IMR-90 (cell line): ENCODE results near the gene LDLRAD1. TPM values are rescaled to one million over a fixed set of nuclear protein-coding genes. Genes with fewer than 3 reads are reported as not detected.

Experiments used
- ATAC-seq: fragments of 200-7000 bp; cut with Tn5 transposase; 2 replicates; pipeline ENCODE4 v1.9.1; 2020; ENCODE audit warnings: low read depth, mild to moderate bottlenecking, moderate library complexity
- BruUV-seq: library from RNA; stranded (reverse); fragments of 400-500 nt; replicated peaks from 2 replicates; lab custom pipeline; 2021; lab: Mats Ljungman, UMichigan
- CTCF ChIA-PET: fragments of 300-600 bp; formaldehyde crosslinking; extraction: SDS; loops from one replicate; lab custom pipeline; 2021; ENCODE audit warnings: antibody characterized with exemption; lab: Yijun Ruan, JAX
- POLR2A ChIA-PET: fragments of 300-600 bp; sonication (Branson Sonifier 250); formaldehyde crosslinking; loops from one replicate; lab custom pipeline; 2022; ENCODE audit warnings: antibody characterized with exemption; ENCODE audit not compliant: unreplicated experiment; lab: Charles Lee
- DNase-seq: peaks from one replicate; pipeline ENCODE4 v3.0.0; 2013
- H2AFZ ChIP-seq: replicated peaks from 2 replicates; pipeline ENCODE3; 2013; ENCODE audit warnings: low read length, mild to moderate bottlenecking; ENCODE audit not compliant: poor library complexity
- H2AK5ac ChIP-seq: 2 replicates; pipeline ENCODE4 v1.6.1; 2013; ENCODE audit warnings: low read depth, low read length, inconsistent platforms
- H2AK9ac ChIP-seq: replicated peaks from 2 replicates; pipeline ENCODE3; 2013; ENCODE audit warnings: mild to moderate bottlenecking, low read depth, low read length, moderate library complexity; ENCODE audit not compliant: poor library complexity
- H2BK120ac ChIP-seq: 2 replicates; pipeline ENCODE4 v1.6.1; 2013; ENCODE audit warnings: low read depth, low read length, inconsistent platforms
- H2BK15ac ChIP-seq: 3 replicates; pipeline ENCODE4 v1.6.1; 2013; ENCODE audit warnings: low read depth, low read length, inconsistent platforms
- H2BK20ac ChIP-seq: 2 replicates; pipeline ENCODE4 v1.6.1; 2013; ENCODE audit warnings: low read depth, mild to moderate bottlenecking, inconsistent platforms, low read length, moderate library complexity
- H2BK5ac ChIP-seq: 2 replicates; pipeline ENCODE4 v1.6.1; 2013; ENCODE audit warnings: mild to moderate bottlenecking, low read depth, low read length, inconsistent platforms; ENCODE audit not compliant: poor library complexity, severe bottlenecking
- H3K14ac ChIP-seq: replicated peaks from 2 replicates; pipeline ENCODE4 v1.6.1; 2013; ENCODE audit warnings: low read depth, low read length, inconsistent platforms
- H3K18ac ChIP-seq: 2 replicates; pipeline ENCODE4 v1.6.1; 2013; ENCODE audit warnings: low read depth, low read length, control low read depth
- H3K23ac ChIP-seq: 2 replicates; pipeline ENCODE4 v1.6.1; 2013; ENCODE audit warnings: low read depth, low read length, inconsistent platforms
- H3K27ac ChIP-seq: 2 replicates; pipeline ENCODE4 v1.5.1; 2013; ENCODE audit warnings: mild to moderate bottlenecking, control low read depth, low read length; ENCODE audit not compliant: insufficient read depth
- H3K27me3 ChIP-seq: 2 replicates; pipeline ENCODE4 v1.6.1; 2013; ENCODE audit warnings: low read length; ENCODE audit not compliant: control insufficient read depth, insufficient read depth
- H3K36me3 ChIP-seq: 2 replicates; pipeline ENCODE4 v1.6.1; 2013; ENCODE audit warnings: low read length, mixed read lengths; ENCODE audit not compliant: control insufficient read depth, insufficient read depth
- H3K4ac ChIP-seq: 2 replicates; pipeline ENCODE4 v1.6.1; 2013; ENCODE audit warnings: low read depth, low read length, inconsistent platforms
- H3K4me1 ChIP-seq: 2 replicates; pipeline ENCODE4 v1.6.1; 2013; ENCODE audit warnings: low read length, mixed read lengths; ENCODE audit not compliant: control insufficient read depth, insufficient read depth
- H3K4me2 ChIP-seq: 2 replicates; pipeline ENCODE4 v1.6.1; 2013; ENCODE audit warnings: low read depth, mild to moderate bottlenecking, control low read depth, low read length, moderate library complexity
- H3K4me3 ChIP-seq: 2 replicates; pipeline ENCODE4 v1.5.1; 2013; ENCODE audit warnings: low read depth, mild to moderate bottlenecking, control low read depth, low read length, moderate library complexity; ENCODE audit not compliant: insufficient read depth
- H3K56ac ChIP-seq: 2 replicates; pipeline ENCODE4 v1.6.1; 2013; ENCODE audit warnings: low read length, inconsistent platforms; ENCODE audit not compliant: insufficient read depth; ENCODE audit errors: extremely low read depth
- H3K79me1 ChIP-seq, 2 experiments: 2 replicates each; pipeline ENCODE4 v1.6.1; 2013; ENCODE audit warnings: low read length in 2 of 2, inconsistent platforms in 1 of 2, low read depth in 1 of 2
- H3K9ac ChIP-seq: 2 replicates; pipeline ENCODE4 v1.6.1; 2013; ENCODE audit warnings: low read depth, low read length, control low read depth
- H3K9me1 ChIP-seq: 2 replicates; pipeline ENCODE4 v1.6.1; 2013; ENCODE audit warnings: low read length, inconsistent platforms; ENCODE audit not compliant: insufficient read depth
- H3K9me3 ChIP-seq: 2 replicates; pipeline ENCODE4 v1.6.1; 2013; ENCODE audit warnings: low read length; ENCODE audit not compliant: control insufficient read depth, insufficient read depth
- H4K20me1 ChIP-seq: 2 replicates; pipeline ENCODE4 v1.6.1; 2013; ENCODE audit warnings: low read length, inconsistent platforms; ENCODE audit not compliant: insufficient read depth
- H4K5ac ChIP-seq: 2 replicates; pipeline ENCODE4 v1.6.1; 2013; ENCODE audit warnings: mild to moderate bottlenecking, low read depth, low read length, control low read depth
- H4K8ac ChIP-seq, 2 experiments: 2 replicates each; pipeline ENCODE4 v1.6.1; 2013; ENCODE audit warnings: low read depth in 2 of 2, low read length in 2 of 2, control low read depth in 1 of 2, inconsistent platforms in 1 of 2
- H4K91ac ChIP-seq: 2 replicates; pipeline ENCODE4 v1.6.1; 2013; ENCODE audit warnings: low read depth, low read length, inconsistent platforms; ENCODE audit not compliant: insufficient read depth
- BHLHE40 ChIP-seq: fragments of 150-350 bp; IDR thresholded peaks from 2 replicates; pipeline ENCODE4 v1.6.1; 2016; ENCODE audit warnings: mild to moderate bottlenecking, low read depth, low read length
- CEBPB ChIP-seq: IDR thresholded peaks from 2 replicates; pipeline ENCODE4 v1.6.1; 2012; ENCODE audit warnings: low read depth, low read length, improper control_type of control experiment
- CHD1 ChIP-seq: IDR thresholded peaks from 2 replicates; pipeline ENCODE4 v1.6.1; 2012; ENCODE audit warnings: low read depth, low read length, improper control_type of control experiment
- ELK1 ChIP-seq: fragments of 150-350 bp; IDR thresholded peaks from 2 replicates; pipeline ENCODE4 v1.6.1; 2016; ENCODE audit warnings: low read depth, mild to moderate bottlenecking, low read length, moderate library complexity, borderline replicate concordance
- FOS ChIP-seq: fragments of 150-350 bp; IDR thresholded peaks from 2 replicates; pipeline ENCODE4 v1.6.1; 2016; ENCODE audit warnings: low read depth, low read length
- MAFK ChIP-seq: IDR thresholded peaks from 2 replicates; pipeline ENCODE4 v1.6.1; 2012; ENCODE audit warnings: low read depth, low read length, improper control_type of control experiment
- MXI1 ChIP-seq: IDR thresholded peaks from 2 replicates; pipeline ENCODE4 v1.6.1; 2012; ENCODE audit warnings: low read depth, mild to moderate bottlenecking, low read length, moderate library complexity, borderline replicate concordance
- NFE2L2 ChIP-seq: fragments of 150-350 bp; IDR thresholded peaks from 2 replicates; pipeline ENCODE4 v1.6.1; 2016; ENCODE audit warnings: low read depth, mild to moderate bottlenecking, low read length
- POLR2A ChIP-seq: IDR thresholded peaks from 2 replicates; pipeline ENCODE4 v1.6.1; 2012; ENCODE audit warnings: mild to moderate bottlenecking, low read depth, low read length
- RAD21 ChIP-seq: IDR thresholded peaks from 2 replicates; pipeline ENCODE4 v1.6.1; 2012; ENCODE audit warnings: low read length, improper control_type of control experiment
- SMC3 ChIP-seq: fragments of 150-350 bp; IDR thresholded peaks from 2 replicates; pipeline ENCODE4 v1.6.1; 2016; ENCODE audit warnings: low read depth, mild to moderate bottlenecking, antibody characterized with exemption, low read length, moderate library complexity
- WGBS, 2 experiments: methylation state at CpG; one replicate each; pipeline versions ENCODE4 v1.1.5 to v1.1.7; 2013; ENCODE audit warnings: missing lambda C conversion rate in 2 of 2; ENCODE audit not compliant: insufficient read length in 1 of 2; ENCODE audit errors: extremely low coverage in 2 of 2; 5-methylcytosine and 5-hydroxymethylcytosine counted together
- dilution Hi-C: fragments of 300-500 bp; cut with HindIII; formaldehyde crosslinking; loops from one replicate; pipeline ENCODE4 v1.14.3; 2018; ENCODE audit warnings: low sequenced_read_pairs; ENCODE audit not compliant: unreplicated experiment
- in situ Hi-C: fragments of 300-500 bp; cut with MboI; formaldehyde crosslinking; loops from 3 replicates; pipeline ENCODE4 v1.14.3; 2019; ENCODE audit warnings: low sequenced_read_pairs, inconsistent platforms, mixed read lengths
- intact Hi-C: fragments of 100-400 bp; cut with micrococcal nuclease; formaldehyde crosslinking; loops from 2 replicates; pipeline ENCODE4 v1.10.0; 2022
- polyA plus RNA-seq, 3 experiments: library from polyadenylated mRNA; depleted of rRNA; stranded (reverse); fragments of >200 nt; gene quantifications; 2 replicates each; pipeline ENCODE4 v1.2.3, GENCODE V29; 2012; ENCODE audit warnings: low replicate concordance in 1 of 3
- total RNA-seq: library from RNA; depleted of rRNA; stranded (reverse); fragments of >200 nt; gene quantifications from 2 replicates; pipeline ENCODE4 v1.2.3, GENCODE V29; 2012

The LDLRAD1 gene
- total and polyA plus RNA-seq, 2 of the 4 experiments (the other 2 are of a cell fraction) = not detected

DNA sequence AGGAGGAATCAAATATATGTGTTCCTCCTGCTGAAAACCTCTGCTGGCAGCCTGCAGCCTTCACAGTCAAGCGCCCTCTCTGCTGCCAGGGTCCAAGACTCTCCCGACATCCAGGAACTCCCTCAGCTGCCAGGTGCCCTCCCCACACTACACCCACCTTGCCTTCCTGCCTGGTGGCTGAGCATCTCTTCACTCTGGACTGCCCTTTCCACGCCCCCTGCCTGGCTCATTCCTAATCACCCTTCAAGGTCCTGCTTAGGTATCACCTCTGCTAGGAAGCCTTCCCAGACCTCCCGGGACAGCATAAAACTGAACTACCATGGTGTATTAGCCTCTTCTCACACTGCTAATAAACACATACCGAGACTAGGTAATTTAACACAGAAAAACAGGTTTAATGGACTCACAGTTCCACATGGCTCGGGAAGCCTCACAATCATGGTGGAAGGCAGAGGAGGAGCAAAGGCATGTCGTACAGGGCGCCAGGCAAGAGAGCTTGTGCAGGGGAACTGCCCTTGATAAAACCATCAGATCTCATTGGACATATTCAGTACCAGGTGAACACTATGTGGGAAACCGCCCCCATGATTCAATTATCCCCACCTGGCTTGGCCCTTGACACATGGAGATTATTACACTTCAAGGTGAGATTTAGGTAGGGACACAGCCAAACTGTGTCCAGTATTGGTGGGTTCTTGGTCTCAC lies 15.3 kb downstream of the LDLRAD1 start:
- H2AK9ac ChIP-seq = no peak overlapping the region
- intact Hi-C loops = no loop called here
- H3K9me3 ChIP-seq = peaks cover 2% of the 10 kb centered on the region; the same call in 1 of the 2 replicates
- H3K79me1 ChIP-seq = no peaks in the 10 kb centered on the region
- no peak overlapping the region for H4K5ac ChIP-seq
- H2AK5ac ChIP-seq = no peak overlapping the region
- TF ChIP-seq RAD21 (no peak), CEBPB (no peak), NFE2L2 (no peak), CHD1 (no peak), SMC3 (no peak), MAFK (no peak), MXI1 (no peak), BHLHE40 (no peak), POLR2A (no peak), FOS (no peak), ELK1 (no peak)
- WGBS, 2 experiments = 25% methylated on average over 2 of the region's 9 CpGs; no CpG with 5 or more reads in 1 of the 2 experiments
- H2BK20ac ChIP-seq = no peak overlapping the region
- no peak overlapping the region for H2BK5ac ChIP-seq
- no peak overlapping the region for H2AFZ ChIP-seq
- no TSS peak for BruUV-seq
- H3K27ac ChIP-seq = no peak overlapping the region
- H3K27me3 ChIP-seq = peaks cover 26% of the 10 kb centered on the region
- no peaks in the 10 kb centered on the region for H4K20me1 ChIP-seq
- H3K4me2 ChIP-seq = no peak overlapping the region
- no peak overlapping the region for H4K8ac ChIP-seq
- in situ Hi-C loops = no loop called here
- H3K4me3 ChIP-seq = no peak overlapping the region
- no peak overlapping the region for H2BK15ac ChIP-seq
- H2BK120ac ChIP-seq = no peak overlapping the region
- POLR2A ChIA-PET = no interaction called here
- no peak overlapping the region for H3K56ac ChIP-seq
- CTCF ChIA-PET = no interaction called here
- no peaks in the 10 kb centered on the region for H3K4me1 ChIP-seq
- no peak overlapping the region for H4K91ac ChIP-seq
- no peak overlapping the region for H3K4ac ChIP-seq
- no peak for DNase-seq
- H3K9ac ChIP-seq = no peak overlapping the region
- no peak overlapping the region for H3K23ac ChIP-seq
- H3K14ac ChIP-seq = no peak overlapping the region
- dilution Hi-C loops = no loop called here
- no peaks in the 10 kb centered on the region for H3K36me3 ChIP-seq
- no peak for ATAC-seq
- no peak overlapping the region for H3K18ac ChIP-seq
- H3K9me1 ChIP-seq = no peaks in the 10 kb centered on the region
